Measurements from ENCODE around the gene TCP1. TPM values are rescaled to one million over a fixed set of nuclear protein-coding genes. Genes with fewer than 3 reads are reported as not detected.

TCP1 gene
- total and polyA plus RNA-seq, 2 of the 8 experiments (the other 6 are each of a cell fraction or from before 2014, with no cell fraction given), result 117 to 348 TPM

DNA sequence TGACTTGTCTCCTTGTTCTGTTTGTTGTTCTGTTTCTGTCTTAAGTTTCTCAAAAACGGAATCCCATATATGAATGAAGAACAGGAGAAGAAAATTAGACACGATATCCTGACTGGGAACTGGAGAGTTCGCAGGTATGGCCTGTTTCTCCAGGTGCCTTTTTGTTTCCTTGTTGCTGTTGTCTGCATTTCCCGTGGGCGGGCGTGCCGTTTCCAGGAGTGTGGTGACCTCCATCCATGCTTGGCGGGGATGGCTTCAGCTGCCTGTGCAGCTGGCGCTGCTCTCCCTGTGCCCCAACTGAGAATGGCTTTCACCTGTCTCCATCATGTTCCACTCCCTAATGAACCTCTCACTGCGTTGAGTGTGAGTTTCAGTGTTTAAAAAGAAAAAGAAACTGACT is 15.1 kb upstream of the TCP1 start:
- DNase-seq (ENCODE audit: low read depth in 1 of 2, low spot score in 2 of 2), result no peak
- Histone ChIP-seq H2BK5ac (ENCODE audit: low read depth, low read length) (no peak overlapping the region), H4K8ac (ENCODE audit: extremely low read depth, insufficient read depth, low read length) (no peak overlapping the region), H3K4ac (replicated peaks; ENCODE audit: insufficient read length, low read depth, low read length) (no peak overlapping the region), H2BK12ac (ENCODE audit: low read depth, low read length) (no peak overlapping the region), H3K79me1 (ENCODE audit: low read depth, low read length) (no peaks in the 10 kb centered on the region), H2BK20ac (ENCODE audit: low read length) (no peak overlapping the region), H4K20me1 (replicated peaks in 1 of 2; ENCODE audit: control insufficient read depth in 1 of 2, insufficient read depth in 2 of 2, low read length in 2 of 2) (peaks cover 0 to under 1% of the 10 kb centered on the region in 2 experiments), H3K23me2 (ENCODE audit: low read depth, low read length) (no peaks in the 10 kb centered on the region), H3K18ac (ENCODE audit: extremely low read depth, low read length) (no peak overlapping the region), H2BK120ac (replicated peaks; ENCODE audit: low read depth, low read length) (no peak overlapping the region), H3K4me2 (ENCODE audit: insufficient read depth in 1 of 2, low read depth in 2 of 2, low read length in 2 of 2) (no peak overlapping the region), H4K5ac (ENCODE audit: insufficient read length, low read depth, low read length) (no peak overlapping the region), H3K56ac (replicated peaks; ENCODE audit: insufficient read length, low read depth, low read length) (no peak overlapping the region), H3K27me3 (replicated peaks in 1 of 4; ENCODE audit: control insufficient read depth in 3 of 4, extremely low read depth in 1 of 4, insufficient read depth in 3 of 4, low read length in 3 of 4) (no peaks in the 10 kb centered on the region), H2AFZ (ENCODE audit: low read length) (no peak overlapping the region), H3K4me3 (ENCODE audit: extremely low read depth in 1 of 4, insufficient read depth in 2 of 4, low read depth in 3 of 4, low read length in 4 of 4) (no peak overlapping the region), H4K91ac (replicated peaks; ENCODE audit: insufficient read length, low read length) (no peak overlapping the region), H3K27ac (ENCODE audit: low read depth, low read length) (no peak overlapping the region), H3K36me3 (ENCODE audit: control insufficient read depth in 2 of 4, insufficient read depth in 4 of 4, low read length in 3 of 4) (no peaks in the 10 kb centered on the region), H3K23ac (ENCODE audit: insufficient read length) (no peak overlapping the region), H3K9me3 (ENCODE audit: insufficient read depth in 2 of 2, low read depth in 1 of 2, low read length in 1 of 2) (no peaks in the 10 kb centered on the region), H3K9ac (replicated peaks in 1 of 4; ENCODE audit: extremely low read depth in 1 of 4, low read depth in 3 of 4, low read length in 3 of 4) (no peak overlapping the region), H2BK15ac (ENCODE audit: low read length) (no peak overlapping the region), H2AK5ac (ENCODE audit: low read depth, low read length) (no peak overlapping the region), H3K14ac (ENCODE audit: insufficient read length) (no peak overlapping the region), H3K79me2 (ENCODE audit: control insufficient read depth in 1 of 2, insufficient read depth in 2 of 2, low read length in 2 of 2) (no peaks in the 10 kb centered on the region), H3K4me1 (replicated peaks in 1 of 4; ENCODE audit: control insufficient read depth in 3 of 4, insufficient read depth in 4 of 4, low read length in 3 of 4) (no peaks in the 10 kb centered on the region)
- CTCF ChIA-PET (ENCODE audit: partially characterized antibody), result no interaction called here
- 94% methylated on average over 10 of the region's 10 CpGs; no CpG with 5 or more reads in 1 of the 2 experiments for WGBS, 2 experiments (ENCODE audit: extremely low coverage in 1 of 2, insufficient coverage in 1 of 2, insufficient read length in 1 of 2, insufficient replicate concordance in 2 of 2, low coverage in 1 of 2, low lambda C conversion rate in 2 of 2, missing lambda C conversion rate in 1 of 2)
- POLR2A ChIA-PET (ENCODE audit: partially characterized antibody), result interaction anchor here (0.9 to 1.3 kb wide), 2 partner anchors 8 to 29 kb away, joined by 3 to 4 read pairs; no protein-coding TSS in a partner anchor
- no peak for FAIRE-seq
- TF ChIP-seq SIX5 (IDR thresholded peaks at IDR 0.05; ENCODE audit: low read depth, low read length), result no peak
- no peak for TF ChIP-seq CEBPB (IDR thresholded peaks at IDR 0.05; ENCODE audit: low read depth, low read length)
- no peak for TF ChIP-seq ZNF274 (IDR thresholded peaks at IDR 0.05; ENCODE audit: borderline replicate concordance, extremely low read depth, low read length)
